SHP77 (cell line): Measurements from ENCODE around the gene MRTFB.

Experiments used
- DNase-seq, 2 experiments: peaks; one replicate each; lab custom pipeline; 2025; lab: John Stamatoyannopoulos, UW

Gene MRTFB

DNA sequence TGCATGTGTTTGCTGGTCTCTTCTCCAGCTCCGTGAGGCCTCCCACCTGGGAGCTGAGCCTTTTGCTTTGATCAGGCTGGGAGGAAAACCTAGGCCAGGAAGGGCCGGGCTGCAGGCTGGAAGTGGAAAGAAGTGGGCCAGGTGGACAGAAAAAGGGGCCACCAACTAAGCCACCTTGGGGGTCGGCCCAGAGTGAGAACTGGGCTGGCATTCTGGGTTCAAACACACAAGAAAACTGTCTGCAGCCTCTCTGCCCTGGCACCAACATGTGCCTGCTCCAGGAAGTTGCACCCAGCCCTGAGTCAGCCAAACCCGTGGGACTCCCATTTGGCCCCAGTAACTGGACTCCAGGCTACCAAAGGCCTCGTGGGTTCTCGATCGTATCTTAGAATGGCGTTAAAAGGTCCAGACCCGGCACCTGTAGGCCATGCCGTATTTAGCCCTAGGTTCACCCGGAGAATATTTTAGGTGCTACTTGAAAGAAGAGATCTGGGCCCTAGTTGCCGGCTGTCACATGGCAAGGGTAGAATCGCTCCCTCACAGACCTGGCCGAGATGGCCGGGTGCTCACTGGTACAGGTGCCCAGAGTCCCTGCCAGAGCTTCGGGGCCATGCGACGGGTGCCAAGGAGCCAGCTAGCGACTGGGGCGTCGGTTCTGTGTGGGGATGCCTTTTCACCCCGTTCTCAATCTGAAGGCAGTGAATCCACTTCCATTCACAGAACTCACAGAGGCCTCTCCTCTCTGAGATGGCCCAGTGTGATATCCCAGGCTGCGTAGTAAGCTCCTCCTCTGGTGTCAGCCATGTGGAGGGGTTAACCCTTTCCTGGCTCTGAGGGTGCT lies 236.6 kb downstream of the MRTFB start:
- DNase-seq, result no peak

DNA sequence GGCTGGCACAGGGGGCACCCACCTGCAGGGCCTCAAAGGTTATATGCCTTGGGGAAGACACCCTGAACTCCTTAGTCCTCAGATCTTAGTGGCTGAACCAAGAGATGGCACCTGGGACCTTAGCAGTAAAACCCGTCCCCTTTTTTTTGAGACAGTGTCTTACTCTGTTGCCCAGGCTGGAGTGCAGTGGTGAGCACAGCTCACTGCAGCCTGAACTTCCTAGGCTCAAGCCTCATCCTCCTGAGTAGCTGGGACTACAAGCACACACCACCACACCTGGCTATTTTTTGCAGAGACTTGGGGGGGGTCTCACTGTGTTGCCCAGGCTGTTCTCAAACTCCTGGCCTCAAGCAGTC lies 237.2 kb downstream of the MRTFB start:
- DNase-seq, result no peak

DNA sequence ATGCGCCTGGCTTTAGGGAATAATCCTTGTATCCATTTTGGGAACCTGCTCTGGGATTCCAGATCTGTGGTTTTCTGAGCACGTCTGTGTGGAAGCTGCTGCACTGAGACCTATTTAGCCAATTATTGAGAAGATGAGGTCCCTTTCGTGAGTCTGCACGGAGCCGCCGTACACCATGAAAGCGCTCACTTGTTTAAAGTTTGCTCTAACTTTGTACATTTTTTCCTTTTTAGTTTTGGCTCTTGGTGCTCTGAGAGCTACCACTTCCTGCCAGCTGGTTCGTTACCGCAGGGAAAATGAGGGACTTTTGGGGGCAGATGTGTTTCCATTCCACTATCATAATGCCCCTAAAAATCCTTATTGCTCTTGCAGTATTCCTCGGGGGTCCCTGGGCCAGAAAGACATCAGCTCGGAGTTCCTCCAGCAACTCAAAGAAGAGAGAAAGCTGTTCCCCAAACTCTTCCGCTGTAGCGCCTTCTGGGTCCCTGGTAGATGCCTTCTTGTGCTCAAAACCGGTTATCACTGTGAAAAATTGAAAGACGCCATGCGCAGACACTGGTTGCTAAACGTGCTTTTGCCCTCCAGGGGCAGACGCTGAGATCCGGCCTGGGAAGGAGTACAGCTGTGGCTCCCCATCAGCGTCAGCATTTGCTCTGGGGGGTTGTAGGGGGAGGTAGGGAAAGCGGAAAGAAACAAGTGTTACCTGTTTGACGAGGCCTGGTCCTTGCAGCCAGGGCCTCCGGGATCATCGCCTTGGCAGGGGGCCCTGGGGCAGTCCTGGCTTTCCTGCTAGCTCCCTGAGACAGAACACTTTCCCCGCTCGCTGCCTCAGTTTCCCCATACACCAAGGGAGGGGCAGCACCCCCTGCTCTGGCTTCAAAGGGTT lies 238.1 kb downstream of the MRTFB start:
- DNase-seq, result no peak

DNA sequence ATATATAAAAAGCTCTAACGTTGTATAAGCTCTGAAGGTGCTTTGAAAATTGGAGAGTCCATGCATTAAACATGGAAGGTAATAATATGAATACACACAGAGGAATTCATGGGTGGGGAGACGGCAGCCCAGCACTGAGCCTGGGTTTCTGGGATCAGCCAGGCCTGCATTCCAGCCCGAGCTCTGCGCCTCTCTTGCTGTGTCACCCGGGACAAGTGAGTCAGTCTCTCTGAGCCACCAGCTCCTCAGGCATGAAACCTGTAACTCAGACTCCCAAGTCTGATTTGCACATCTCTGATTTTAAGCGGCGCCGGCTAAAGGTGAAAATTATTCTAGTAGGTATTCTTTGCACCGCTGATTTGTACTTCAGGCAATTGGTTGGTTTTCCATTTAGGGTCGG lies 238.8 kb downstream of the MRTFB start:
- no peak for DNase-seq

DNA sequence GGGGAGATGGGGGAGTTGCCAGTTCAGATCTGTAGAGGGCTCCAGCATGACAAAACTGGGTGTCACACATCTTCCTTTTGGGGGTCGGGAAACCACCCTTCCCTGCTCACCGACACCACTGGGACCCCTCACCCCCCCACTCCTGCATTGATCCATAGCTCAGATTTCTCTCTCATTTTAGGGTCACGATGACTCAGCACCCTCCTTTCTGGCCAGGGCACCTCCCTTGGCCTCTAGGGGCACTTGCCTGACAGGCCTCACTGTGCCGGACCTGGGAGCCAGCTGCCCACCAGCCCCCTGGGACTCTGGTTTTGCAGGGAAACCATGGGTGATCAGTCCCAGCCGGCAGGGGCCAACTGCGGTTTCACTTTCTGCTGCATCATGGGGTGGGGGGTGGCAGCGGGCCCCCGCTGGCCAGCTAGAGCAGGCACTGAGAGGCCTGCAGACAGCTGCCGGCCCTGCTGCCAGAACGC lies 239.4 kb downstream of the MRTFB start:
- DNase-seq, result no peak

DNA sequence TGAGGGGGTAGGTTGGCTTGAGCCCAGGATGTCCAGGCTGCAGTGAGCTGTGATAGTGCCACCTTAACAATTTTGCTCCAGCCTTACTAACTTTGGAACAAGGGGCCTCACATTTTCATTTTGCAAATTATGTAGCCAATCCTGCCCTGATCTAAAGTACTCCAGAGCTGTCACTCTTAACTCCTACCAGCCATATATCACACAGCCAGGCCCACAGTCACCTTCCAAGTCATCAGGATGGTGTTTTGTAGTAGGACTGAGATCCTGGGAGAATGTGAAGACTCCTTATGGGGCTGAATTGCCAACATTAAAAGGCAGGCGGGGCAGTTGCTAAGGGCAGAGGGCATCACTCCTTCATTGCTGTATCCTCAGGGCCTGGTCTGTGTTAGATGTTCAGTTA lies 243.0 kb downstream of the MRTFB start:
- no peak for DNase-seq

DNA sequence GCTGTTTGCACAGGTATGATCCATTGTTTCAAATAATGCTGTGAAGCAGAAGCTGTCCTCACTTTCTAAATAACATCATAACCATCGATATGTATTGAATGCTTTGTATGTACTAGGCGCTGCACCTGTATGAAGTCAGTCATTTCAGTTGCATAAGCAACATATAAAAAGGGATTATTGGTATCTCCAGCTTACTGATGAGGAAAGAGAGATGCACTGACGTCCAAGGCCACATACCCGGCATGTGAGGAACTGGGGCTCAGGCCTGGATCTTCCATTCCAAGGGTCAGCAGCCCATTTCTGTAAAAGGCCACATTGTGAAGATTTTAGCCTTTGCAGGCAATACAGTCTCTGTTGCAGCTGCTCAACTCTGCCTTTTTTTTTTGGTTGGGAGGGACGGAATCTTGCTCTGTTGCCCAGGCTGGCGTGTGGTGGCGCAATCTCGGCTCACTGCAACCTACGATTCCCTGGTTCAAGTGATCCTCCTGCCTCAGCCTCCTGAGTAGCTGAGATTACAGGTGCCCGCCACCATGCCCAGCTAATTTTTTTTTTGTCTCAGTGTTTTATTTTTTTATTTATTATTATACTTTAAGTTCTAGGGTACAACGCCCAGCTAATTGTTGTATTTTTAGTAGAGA lies 244.7 kb downstream of the MRTFB start:
- no peak for DNase-seq
